Measurements from ENCODE around the gene DDX59. TPM values are rescaled to one million over a fixed set of nuclear protein-coding genes. Genes with fewer than 3 reads are reported as not detected.

DDX59 gene
- total RNA-seq (34.8 TPM), polyA plus RNA-seq (18.5 TPM)

DNA sequence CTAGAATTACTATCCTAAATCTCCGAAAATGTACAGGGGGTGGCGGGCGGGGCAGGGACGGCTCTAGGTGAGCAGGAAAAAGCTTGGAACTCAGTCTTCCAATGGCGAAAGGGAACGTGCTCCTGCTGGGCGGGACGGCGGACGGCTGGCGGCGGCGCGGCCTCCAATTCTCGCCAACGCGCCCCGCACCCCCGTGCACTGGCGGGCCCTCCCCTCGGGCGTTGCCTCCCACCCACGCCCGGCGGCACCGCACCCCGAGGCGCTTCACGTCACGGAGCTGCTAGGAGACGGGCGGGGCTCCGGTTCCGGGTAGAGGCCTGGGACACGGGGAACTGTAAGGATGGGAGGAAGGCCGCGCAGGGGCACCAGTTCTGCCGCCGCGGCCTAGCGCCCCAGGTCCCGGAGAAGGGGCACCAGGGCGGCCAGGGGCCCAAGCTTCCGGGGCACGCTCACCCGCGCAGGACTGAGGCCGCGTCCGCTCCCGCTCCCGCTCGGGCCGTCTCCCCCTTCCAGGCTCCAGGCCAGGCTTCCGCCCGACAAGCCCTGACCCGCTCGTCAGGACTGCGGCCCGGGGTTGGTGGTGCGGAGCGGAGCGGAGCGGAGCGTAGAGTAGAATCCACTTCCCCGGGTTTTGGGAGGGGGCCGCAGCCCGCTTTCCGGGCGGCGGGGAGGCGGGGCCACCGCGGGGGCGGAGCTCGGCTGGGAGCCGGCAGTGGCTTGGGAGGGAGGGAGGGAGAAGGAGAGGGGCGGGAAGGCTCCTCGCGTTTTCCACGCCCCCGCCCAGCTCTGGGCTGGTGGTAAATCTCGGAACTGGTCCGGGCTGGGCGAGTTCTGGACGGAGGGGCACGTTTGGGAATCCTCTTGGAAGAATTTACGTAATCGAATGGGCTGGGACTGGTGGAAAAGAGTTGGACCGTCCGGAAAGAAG is at the start of gene DDX59:
Gene DDX59 (minus strand): TSS at position 594 of the 928 bp plus-strand sequence. CDS start 3,167 bp downstream, outside the sequence.
- peak within 1 kb of the TSS; percentile 90 for H3K4me3 ChIP-seq (ENCODE audit: low read depth, low read length)
- H3K4me1 ChIP-seq (ENCODE audit: insufficient read depth) = no peaks in the 10 kb centered on the region
- no peaks in the 10 kb centered on the region for H3K36me3 ChIP-seq (ENCODE audit: insufficient read depth)
- peak; percentile 89 for DNase-seq (ENCODE audit: extremely low spot score)
- under 1% methylated on average over 91 of the region's 91 CpGs for WGBS
- H3K27ac ChIP-seq (ENCODE audit: low read depth) = peak within 1 kb of the TSS; percentile 100

DNA sequence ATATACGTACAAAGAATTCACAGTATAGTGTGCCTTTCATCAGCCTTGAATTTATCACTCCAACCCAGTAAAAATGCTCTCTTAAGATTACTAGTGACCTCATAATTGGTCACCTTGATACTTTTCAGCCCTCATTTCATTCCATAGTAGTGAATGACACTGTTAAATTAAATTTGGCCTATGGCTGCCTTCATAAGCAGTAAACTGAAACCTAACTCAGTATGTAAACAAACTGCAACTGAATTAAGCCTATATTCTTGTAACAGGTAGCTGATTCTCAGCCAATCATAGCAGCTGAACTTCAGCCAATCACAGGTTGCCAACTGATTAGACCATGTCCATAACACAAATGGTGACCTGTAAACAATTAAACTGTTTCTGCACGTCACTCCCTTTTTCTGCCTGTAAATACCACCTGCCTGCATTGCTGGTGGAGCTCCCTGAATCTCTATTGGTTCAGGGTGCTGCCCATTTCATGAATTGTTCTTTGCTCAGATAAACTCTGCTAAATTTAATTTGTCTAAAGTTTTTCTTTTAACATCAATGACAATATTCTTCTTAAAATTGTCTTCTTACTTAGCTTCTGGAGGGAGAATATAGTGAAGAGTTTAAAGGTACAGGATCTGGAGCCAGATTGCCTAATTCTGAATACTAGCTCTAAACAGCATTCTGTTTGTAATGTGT is 44.9 kb upstream of the DDX59 start:
- WGBS = 80% methylated on average over 2 of the region's 2 CpGs
- no peak overlapping the region for H3K27ac ChIP-seq (ENCODE audit: low read depth)
- DNase-seq (ENCODE audit: extremely low spot score) = no peak
- H3K4me1 ChIP-seq (ENCODE audit: insufficient read depth) = no peaks in the 10 kb centered on the region
- no peaks in the 10 kb centered on the region for H3K36me3 ChIP-seq (ENCODE audit: insufficient read depth)
- no peak overlapping the region for H3K4me3 ChIP-seq (ENCODE audit: low read depth, low read length)

DNA sequence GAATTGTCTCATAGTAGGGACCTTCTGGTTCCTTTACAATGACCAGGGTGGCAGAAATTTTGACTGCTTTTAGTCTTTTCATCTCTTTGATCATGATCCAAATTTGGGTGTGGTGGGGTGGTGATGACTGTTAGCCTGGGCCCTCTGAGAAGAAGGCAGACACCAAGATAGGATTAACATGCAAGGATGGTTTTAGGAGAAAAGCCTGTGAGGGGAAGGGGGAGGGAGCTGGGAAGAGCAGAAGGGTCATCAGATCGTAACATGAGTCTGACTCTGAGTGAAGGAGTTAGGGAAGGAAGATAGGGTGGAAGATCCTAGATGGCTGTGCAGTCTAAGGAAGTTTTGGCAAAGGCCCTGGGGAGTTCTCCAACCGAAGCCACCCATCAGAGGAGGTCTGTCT is 40.5 kb upstream of the DDX59 start:
- no peak overlapping the region for H3K27ac ChIP-seq (ENCODE audit: low read depth)
- H3K36me3 ChIP-seq (ENCODE audit: insufficient read depth) = no peaks in the 10 kb centered on the region
- H3K4me1 ChIP-seq (ENCODE audit: insufficient read depth) = no peaks in the 10 kb centered on the region
- WGBS = 88% methylated on average over 2 of the region's 2 CpGs
- no peak for DNase-seq (ENCODE audit: extremely low spot score)
- H3K4me3 ChIP-seq (ENCODE audit: low read depth, low read length) = no peak overlapping the region

DNA sequence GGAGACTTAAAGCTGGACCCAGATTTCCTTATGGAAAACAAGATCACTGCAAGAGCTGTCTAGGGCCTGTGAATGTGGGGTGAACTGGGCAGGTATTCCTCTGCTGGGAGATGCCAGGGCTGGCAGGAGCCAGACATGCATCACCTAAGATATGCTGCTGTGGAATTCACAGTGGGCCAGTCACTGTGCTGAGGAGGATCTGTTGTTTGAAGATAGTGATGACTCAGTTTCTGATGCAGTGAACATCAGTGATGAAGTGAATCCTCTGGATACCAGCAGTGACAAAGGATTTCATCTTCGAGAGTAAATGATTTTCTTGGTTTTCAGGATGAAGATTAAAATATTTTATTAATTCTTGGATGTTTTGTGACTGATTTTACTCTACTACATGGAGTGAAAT is 39.1 kb upstream of the DDX59 start:
- no peak for DNase-seq (ENCODE audit: extremely low spot score)
- Histone ChIP-seq H3K4me3 (ENCODE audit: low read depth, low read length) (no peak overlapping the region), H3K36me3 (ENCODE audit: insufficient read depth) (no peaks in the 10 kb centered on the region), H3K27ac (ENCODE audit: low read depth) (no peak overlapping the region), H3K4me1 (ENCODE audit: insufficient read depth) (no peaks in the 10 kb centered on the region)
- WGBS = 91% methylated on average over 1 of the region's 1 CpG

DNA sequence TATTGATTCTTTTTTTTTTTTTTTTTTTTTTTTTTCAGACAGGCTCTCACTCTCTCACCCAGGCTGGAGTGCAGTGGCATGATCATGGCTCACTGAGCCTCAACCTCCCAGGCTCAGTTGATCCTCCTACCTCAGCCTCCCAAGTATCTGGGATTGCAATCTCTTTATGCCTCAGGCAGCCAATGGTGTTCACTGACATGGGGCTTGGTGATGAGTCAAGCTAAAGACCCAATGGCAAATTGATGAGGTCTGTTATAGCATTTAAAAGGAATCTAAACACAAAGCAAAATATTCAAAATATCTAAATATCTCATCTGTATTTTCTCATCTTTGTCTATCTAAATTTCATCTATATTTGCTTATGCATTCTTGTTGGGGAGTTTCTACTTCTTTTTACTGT is 38.5 kb upstream of the DDX59 start:
- Histone ChIP-seq H3K36me3 (ENCODE audit: insufficient read depth) (no peaks in the 10 kb centered on the region), H3K4me1 (ENCODE audit: insufficient read depth) (no peaks in the 10 kb centered on the region), H3K4me3 (ENCODE audit: low read depth, low read length) (no peak overlapping the region), H3K27ac (ENCODE audit: low read depth) (no peak overlapping the region)
- DNase-seq (ENCODE audit: extremely low spot score) = no peak

DNA sequence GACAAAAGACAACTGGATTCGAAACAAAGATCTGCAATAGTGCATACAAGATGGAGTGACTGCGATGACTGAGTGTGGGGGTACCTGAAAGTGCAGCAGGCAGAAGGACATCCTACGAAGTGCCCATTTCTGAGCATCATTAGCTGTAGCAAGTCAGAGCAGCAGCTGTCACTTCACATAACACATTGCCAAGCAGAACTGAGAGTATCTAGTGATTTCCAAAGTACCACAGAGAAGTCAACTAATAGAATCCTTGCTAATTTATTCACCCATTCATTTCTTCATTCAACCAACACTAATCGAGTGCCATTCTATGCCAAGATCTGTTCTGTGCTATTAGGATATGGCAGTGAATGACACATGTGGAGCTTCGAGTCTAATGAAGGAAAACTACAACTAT is 37.4 kb upstream of the DDX59 start:
- no peaks in the 10 kb centered on the region for H3K4me1 ChIP-seq (ENCODE audit: insufficient read depth)
- no peak overlapping the region for H3K27ac ChIP-seq (ENCODE audit: low read depth)
- WGBS = 96% methylated on average over 5 of the region's 5 CpGs

DNA sequence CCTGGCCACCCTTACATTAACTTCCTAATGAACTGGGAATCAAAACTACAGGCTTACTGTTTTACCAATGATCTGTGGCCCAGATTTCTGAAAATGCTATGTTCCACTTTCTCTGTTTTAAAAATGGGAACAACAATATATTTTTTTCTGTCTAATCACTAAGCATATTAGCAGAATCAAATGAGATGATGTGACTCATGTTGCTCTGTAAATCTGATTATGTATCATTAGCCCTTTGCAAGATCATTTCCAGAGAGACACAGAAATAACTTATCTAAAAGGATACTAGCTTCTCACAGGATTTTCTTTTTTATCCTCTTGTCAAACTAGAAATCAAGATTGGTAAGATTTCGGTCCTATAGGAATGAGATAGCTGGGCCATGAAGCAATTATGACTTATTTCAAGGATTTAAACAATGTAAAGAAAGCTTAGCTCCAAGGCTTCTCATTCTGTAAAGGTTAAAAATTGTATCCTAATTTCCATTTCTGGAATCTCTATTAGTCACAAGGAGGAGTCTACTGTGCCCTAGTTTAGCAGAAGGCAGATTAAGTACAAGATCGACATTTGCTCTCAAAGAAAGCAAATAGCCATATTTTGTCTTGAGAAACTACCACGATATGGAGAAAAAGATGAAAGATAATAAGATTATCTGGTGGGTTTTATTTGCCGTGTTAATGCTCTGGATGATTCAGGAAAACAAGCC is 36.6 kb upstream of the DDX59 start:
- Histone ChIP-seq H3K27ac (ENCODE audit: low read depth) (no peak overlapping the region), H3K36me3 (ENCODE audit: insufficient read depth) (no peaks in the 10 kb centered on the region), H3K4me3 (ENCODE audit: low read depth, low read length) (no peak overlapping the region), H3K4me1 (ENCODE audit: insufficient read depth) (no peaks in the 10 kb centered on the region)
- DNase-seq (ENCODE audit: extremely low spot score) = peak; percentile 2
- WGBS = 53% methylated on average over 4 of the region's 4 CpGs

More for the DNA sequence above, 37.4 kb upstream of the DDX59 start:
- H3K4me3 ChIP-seq (ENCODE audit: low read depth, low read length) = no peak overlapping the region
- no peak for DNase-seq (ENCODE audit: extremely low spot score)
- no peaks in the 10 kb centered on the region for H3K36me3 ChIP-seq (ENCODE audit: insufficient read depth)

DNA sequence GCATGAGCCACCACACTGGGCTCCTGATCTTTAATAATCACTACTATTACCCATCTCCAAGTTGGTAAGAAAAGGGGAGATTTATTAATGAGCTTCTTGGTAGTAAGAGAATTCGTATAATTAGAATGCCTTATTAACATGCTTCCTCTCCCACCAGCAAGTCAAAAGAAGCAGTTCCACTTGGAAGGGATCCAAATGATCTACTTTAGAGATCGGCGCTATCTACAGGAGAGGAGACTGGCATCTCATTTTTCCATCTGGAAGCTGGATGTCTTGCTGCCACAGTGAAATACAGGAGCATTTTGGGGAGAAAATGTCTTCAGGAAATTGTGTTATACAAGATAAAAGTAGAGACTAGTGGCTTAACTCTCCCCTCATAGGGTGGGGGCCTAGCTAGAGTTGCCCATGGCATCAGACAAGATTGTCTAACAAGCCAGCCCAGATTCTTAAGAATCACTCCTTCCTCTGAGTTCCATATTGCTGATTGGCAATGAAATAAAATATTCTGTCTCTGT is 35.3 kb upstream of the DDX59 start:
- no peak overlapping the region for H3K4me3 ChIP-seq (ENCODE audit: low read depth, low read length)
- H3K27ac ChIP-seq (ENCODE audit: low read depth) = no peak overlapping the region
- DNase-seq (ENCODE audit: extremely low spot score) = no peak
- WGBS = 74% methylated on average over 3 of the region's 3 CpGs
- H3K36me3 ChIP-seq (ENCODE audit: insufficient read depth) = no peaks in the 10 kb centered on the region
- no peaks in the 10 kb centered on the region for H3K4me1 ChIP-seq (ENCODE audit: insufficient read depth)

DNA sequence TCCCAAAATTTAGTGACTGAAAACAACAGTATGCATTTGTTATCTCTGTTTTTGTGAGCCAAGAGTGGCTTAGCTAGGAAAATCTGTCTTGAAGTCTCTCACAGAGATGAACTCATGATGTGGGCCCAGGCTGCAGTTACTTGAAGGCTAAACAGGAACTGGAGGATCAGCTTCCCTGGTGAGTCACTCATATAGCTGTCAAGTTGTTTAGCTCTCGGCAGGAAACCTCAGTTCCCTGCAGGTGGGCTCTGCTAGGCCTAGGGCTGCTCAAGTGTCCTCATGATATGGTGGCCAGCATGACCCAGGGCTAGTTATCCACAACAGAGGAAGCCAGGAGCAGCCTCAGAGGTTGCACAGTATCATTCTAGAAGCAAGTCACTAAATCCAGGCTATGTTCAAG is 30.2 kb upstream of the DDX59 start:
- WGBS = 42% methylated on average over 1 of the region's 1 CpG
- no peaks in the 10 kb centered on the region for H3K36me3 ChIP-seq (ENCODE audit: insufficient read depth)
- H3K4me3 ChIP-seq (ENCODE audit: low read depth, low read length) = no peak overlapping the region
- DNase-seq (ENCODE audit: extremely low spot score) = no peak
- H3K4me1 ChIP-seq (ENCODE audit: insufficient read depth) = no peaks in the 10 kb centered on the region
- no peak overlapping the region for H3K27ac ChIP-seq (ENCODE audit: low read depth)

DNA sequence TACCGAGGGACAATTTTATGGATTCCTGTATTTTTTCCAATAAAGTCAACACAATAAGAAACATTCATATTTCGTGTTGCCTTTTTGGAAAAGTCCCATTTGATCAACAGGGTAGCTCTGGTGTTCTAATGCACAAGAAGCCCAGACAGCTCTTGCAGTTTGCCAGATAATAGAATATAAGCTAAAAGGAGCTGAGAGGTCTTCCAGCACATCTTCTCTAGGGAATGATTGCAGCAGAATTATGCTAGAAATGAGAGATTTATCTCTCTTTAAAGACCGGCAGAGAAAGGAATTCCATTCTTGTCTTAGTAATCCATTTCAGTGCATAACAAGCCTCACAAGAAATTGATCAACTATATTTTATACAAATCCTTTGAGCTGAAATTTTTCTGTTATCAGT is 25.0 kb upstream of the DDX59 start:
- Histone ChIP-seq H3K36me3 (ENCODE audit: insufficient read depth) (no peaks in the 10 kb centered on the region), H3K4me1 (ENCODE audit: insufficient read depth) (no peaks in the 10 kb centered on the region), H3K4me3 (ENCODE audit: low read depth, low read length) (no peak overlapping the region), H3K27ac (ENCODE audit: low read depth) (no peak overlapping the region)
- no peak for DNase-seq (ENCODE audit: extremely low spot score)
- WGBS = 35% methylated on average over 3 of the region's 3 CpGs

DNA sequence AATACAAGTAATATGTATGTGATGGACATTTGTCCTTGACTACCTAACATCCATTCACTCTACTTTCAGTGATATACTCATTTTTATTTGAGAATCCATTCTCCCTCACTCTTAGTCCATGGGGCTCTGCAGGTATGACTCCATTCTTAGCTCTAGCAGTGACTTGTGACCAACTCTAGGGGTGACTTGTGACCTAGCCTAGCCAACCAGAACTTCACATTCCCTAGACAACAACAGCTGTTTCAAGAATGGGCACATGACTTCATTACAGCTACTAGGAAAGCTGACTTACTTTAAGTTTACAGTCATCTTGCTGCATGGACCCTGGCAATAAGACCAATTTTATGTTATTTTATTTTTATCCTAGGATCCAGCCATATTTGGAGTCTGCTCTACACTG is 23.6 kb upstream of the DDX59 start:
- H3K4me3 ChIP-seq (ENCODE audit: low read depth, low read length) = no peak overlapping the region
- no peaks in the 10 kb centered on the region for H3K4me1 ChIP-seq (ENCODE audit: insufficient read depth)
- no peaks in the 10 kb centered on the region for H3K36me3 ChIP-seq (ENCODE audit: insufficient read depth)
- no peak overlapping the region for H3K27ac ChIP-seq (ENCODE audit: low read depth)
- no peak for DNase-seq (ENCODE audit: extremely low spot score)

DNA sequence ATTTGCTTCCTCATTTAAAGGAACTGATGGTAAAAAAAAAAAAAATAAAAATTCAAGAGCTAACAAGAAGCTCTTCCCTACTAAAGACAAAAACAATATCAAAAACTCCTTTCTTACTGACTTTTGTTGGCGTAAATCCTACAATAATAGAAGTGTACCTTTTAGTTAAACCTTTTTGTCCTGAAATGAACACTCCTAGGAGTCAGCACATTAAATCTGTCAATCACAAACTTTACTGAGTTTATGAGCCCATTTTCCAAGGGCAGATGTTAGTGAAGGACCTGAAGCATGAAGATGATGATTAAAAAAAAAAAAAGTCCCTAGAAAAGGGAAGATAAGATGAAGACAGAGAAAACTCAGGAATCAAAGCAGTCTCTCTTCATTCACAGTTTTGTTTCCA is 22.6 kb upstream of the DDX59 start:
- WGBS = 91% methylated on average over 1 of the region's 1 CpG
- no peak for DNase-seq (ENCODE audit: extremely low spot score)
- no peak overlapping the region for H3K27ac ChIP-seq (ENCODE audit: low read depth)

DNA sequence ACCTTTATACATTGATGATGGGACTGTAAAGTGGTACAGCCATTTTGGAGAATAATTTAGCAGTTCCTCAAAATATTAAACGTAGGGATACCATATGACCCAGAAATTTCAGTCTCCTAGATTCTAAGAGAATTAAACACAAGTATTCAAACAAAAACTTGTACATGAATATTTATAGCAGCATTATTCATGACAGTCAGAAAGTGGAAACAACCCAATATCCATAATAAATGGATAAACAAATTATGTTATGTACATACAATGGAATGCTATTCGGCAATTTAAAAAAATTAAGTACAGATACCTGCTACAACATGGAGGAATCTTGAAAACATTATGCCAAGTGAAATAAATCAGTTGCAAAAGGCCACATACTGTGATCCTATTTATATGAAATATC is 16.9 kb upstream of the DDX59 start:
- no peaks in the 10 kb centered on the region for H3K4me1 ChIP-seq (ENCODE audit: insufficient read depth)
- DNase-seq (ENCODE audit: extremely low spot score) = no peak
- H3K4me3 ChIP-seq (ENCODE audit: low read depth, low read length) = no peak overlapping the region
- 55% methylated on average over 2 of the region's 2 CpGs for WGBS
- H3K36me3 ChIP-seq (ENCODE audit: insufficient read depth) = no peaks in the 10 kb centered on the region
- no peak overlapping the region for H3K27ac ChIP-seq (ENCODE audit: low read depth)

More for the DNA sequence above, 22.6 kb upstream of the DDX59 start:
- no peaks in the 10 kb centered on the region for H3K4me1 ChIP-seq (ENCODE audit: insufficient read depth)
- H3K4me3 ChIP-seq (ENCODE audit: low read depth, low read length) = no peak overlapping the region
- H3K36me3 ChIP-seq (ENCODE audit: insufficient read depth) = no peaks in the 10 kb centered on the region

Data from urinary bladder (tissue), 4 donors.